Myocyte (in vitro differentiated cells): ENCODE data around the gene XDH. TPM values are rescaled to one million over a fixed set of nuclear protein-coding genes. Genes with fewer than 3 reads are reported as not detected.
A peak's percentile ranks its signal among the peaks of the same experiment; 100 is the strongest.

Source experiments
- DNase-seq: peaks from one replicate; pipeline ENCODE4 v3.0.0-alpha.2; 2012; ENCODE audit warnings: low read depth
- total RNA-seq: library from RNA; depleted of rRNA; stranded (reverse); fragments of >200 nt; gene quantifications from 2 replicates; pipeline ENCODE4 v1.2.3, GENCODE V29; 2014

The XDH gene
- total RNA-seq, 1 donor from 2014 or later: 0.32 TPM

- DNase-seq: no peak
Measured at GRCh38 chr2:31404302-31404701, 10.2 kb downstream of the XDH start.

- DNase-seq: no peak
Measured at GRCh38 chr2:31402388-31402787, 12.2 kb downstream of the XDH start.

GRCh38 chr2:31401580-31401979, 13.0 kb downstream of the XDH start:
- peak; percentile 50 for DNase-seq

GRCh38 chr2:31398881-31399280, 15.7 kb downstream of the XDH start:
- no peak for DNase-seq

- peak; percentile 82 for DNase-seq
Measured at GRCh38 chr2:31397094-31397493, 17.4 kb downstream of the XDH start.

- no peak for DNase-seq
Measured at GRCh38 chr2:31390324-31390723, 24.2 kb downstream of the XDH start.

- DNase-seq: no peak
Measured at GRCh38 chr2:31388736-31389135, 25.8 kb downstream of the XDH start.

- DNase-seq: no peak
Measured at GRCh38 chr2:31387850-31388249, 26.7 kb downstream of the XDH start.

- DNase-seq: peak; percentile 23
Measured at GRCh38 chr2:31386648-31387047, 27.9 kb downstream of the XDH start.

GRCh38 chr2:31386172-31386571, 28.4 kb downstream of the XDH start:
- no peak for DNase-seq

GRCh38 chr2:31384771-31385276, 29.7 kb downstream of the XDH start:
- peak; percentile 80 for DNase-seq

GRCh38 chr2:31384351-31384750, 30.2 kb downstream of the XDH start:
- peak; percentile 87 for DNase-seq

- peak; percentile 9 for DNase-seq
Measured at GRCh38 chr2:31383471-31384153, 30.9 kb downstream of the XDH start.

GRCh38 chr2:31382452-31383120, 32.0 kb downstream of the XDH start:
- peak; percentile 66 for DNase-seq

GRCh38 chr2:31381601-31382000, 32.9 kb downstream of the XDH start:
- DNase-seq: no peak

- no peak for DNase-seq
Measured at GRCh38 chr2:31380243-31380642, 34.3 kb downstream of the XDH start.

- DNase-seq: no peak
Measured at GRCh38 chr2:31379747-31380146, 34.8 kb downstream of the XDH start.

GRCh38 chr2:31378791-31379501, 35.6 kb downstream of the XDH start:
- peak; percentile 32 for DNase-seq

- no peak for DNase-seq
Measured at GRCh38 chr2:31378389-31378788, 36.2 kb downstream of the XDH start.

- no peak for DNase-seq
Measured at GRCh38 chr2:31373127-31373526, 41.4 kb downstream of the XDH start.

- no peak for DNase-seq
Measured at GRCh38 chr2:31372097-31372496, 42.4 kb downstream of the XDH start.

- DNase-seq: no peak
Measured at GRCh38 chr2:31371691-31372090, 42.9 kb downstream of the XDH start.
